ENCODE results near the gene OR6N2.

The OR6N2 gene

GRCh38 chr1:158799689-158800088 is 18.7 kb upstream of the OR6N2 start:
- H3K9ac ChIP-seq (ENCODE audit: low read length), result no peak overlapping the region
- H3K4me1 ChIP-seq (ENCODE audit: low read length), result peaks cover 10% of the 10 kb centered on the region
- H4K20me1 ChIP-seq (ENCODE audit: insufficient read depth, low read length), result no peaks in the 10 kb centered on the region
- no peaks in the 10 kb centered on the region for H3K9me3 ChIP-seq (ENCODE audit: insufficient read depth, low read length)
- H2AFZ ChIP-seq (ENCODE audit: low read depth, low read length), result no peak overlapping the region
- no peak overlapping the region for H3K4me3 ChIP-seq (ENCODE audit: low read length)
- TF ChIP-seq EZH2phosphoT487 (IDR thresholded peaks at IDR 0.05; ENCODE audit: low read depth), result no peak
- no peak for TF ChIP-seq CTCF (IDR thresholded peaks at IDR 0.05; ENCODE audit: low read depth, low read length)
- no peak overlapping the region for H3K27ac ChIP-seq (ENCODE audit: low read length)
- H3K36me3 ChIP-seq (replicated peaks; ENCODE audit: low read depth, low read length), result no peaks in the 10 kb centered on the region
- H3K4me2 ChIP-seq (ENCODE audit: low read length), result no peak overlapping the region
- no peaks in the 10 kb centered on the region for H3K27me3 ChIP-seq (ENCODE audit: low read depth, low read length)
- H3K79me2 ChIP-seq (ENCODE audit: low read length), result no peaks in the 10 kb centered on the region

- no peaks in the 10 kb centered on the region for H3K79me2 ChIP-seq (ENCODE audit: low read length)
- no peaks in the 10 kb centered on the region for H4K20me1 ChIP-seq (ENCODE audit: insufficient read depth, low read length)
- no peak for TF ChIP-seq CTCF (IDR thresholded peaks at IDR 0.05; ENCODE audit: low read depth, low read length)
- TF ChIP-seq EZH2phosphoT487 (IDR thresholded peaks at IDR 0.05; ENCODE audit: low read depth), result no peak
- H3K4me2 ChIP-seq (ENCODE audit: low read length), result no peak overlapping the region
- no peaks in the 10 kb centered on the region for H3K27me3 ChIP-seq (ENCODE audit: low read depth, low read length)
- H3K36me3 ChIP-seq (replicated peaks; ENCODE audit: low read depth, low read length), result no peaks in the 10 kb centered on the region
- no peak overlapping the region for H3K4me3 ChIP-seq (ENCODE audit: low read length)
- H2AFZ ChIP-seq (ENCODE audit: low read depth, low read length), result no peak overlapping the region
- H3K9ac ChIP-seq (ENCODE audit: low read length), result no peak overlapping the region
- peaks cover 10% of the 10 kb centered on the region for H3K4me1 ChIP-seq (ENCODE audit: low read length)
- no peak overlapping the region for H3K27ac ChIP-seq (ENCODE audit: low read length)
- no peaks in the 10 kb centered on the region for H3K9me3 ChIP-seq (ENCODE audit: insufficient read depth, low read length)
Measured at GRCh38 chr1:158798531-158798930, 17.5 kb upstream of the OR6N2 start.

GRCh38 chr1:158794247-158794646 is 13.2 kb upstream of the OR6N2 start:
- no peaks in the 10 kb centered on the region for H3K36me3 ChIP-seq (replicated peaks; ENCODE audit: low read depth, low read length)
- H3K4me1 ChIP-seq (ENCODE audit: low read length), result no peaks in the 10 kb centered on the region
- no peak overlapping the region for H3K4me2 ChIP-seq (ENCODE audit: low read length)
- no peak overlapping the region for H3K27ac ChIP-seq (ENCODE audit: low read length)
- TF ChIP-seq CTCF (IDR thresholded peaks at IDR 0.05; ENCODE audit: low read depth, low read length) (no peak), EZH2phosphoT487 (IDR thresholded peaks at IDR 0.05; ENCODE audit: low read depth) (no peak)
- H3K27me3 ChIP-seq (ENCODE audit: low read depth, low read length), result no peaks in the 10 kb centered on the region
- no peaks in the 10 kb centered on the region for H4K20me1 ChIP-seq (ENCODE audit: insufficient read depth, low read length)
- H3K9me3 ChIP-seq (ENCODE audit: insufficient read depth, low read length), result no peaks in the 10 kb centered on the region
- H3K79me2 ChIP-seq (ENCODE audit: low read length), result no peaks in the 10 kb centered on the region
- H3K4me3 ChIP-seq (ENCODE audit: low read length), result no peak overlapping the region
- no peak overlapping the region for H2AFZ ChIP-seq (ENCODE audit: low read depth, low read length)
- no peak overlapping the region for H3K9ac ChIP-seq (ENCODE audit: low read length)

- no peak overlapping the region for H2AFZ ChIP-seq (ENCODE audit: low read depth, low read length)
- H3K27ac ChIP-seq (ENCODE audit: low read length), result no peak overlapping the region
- H4K20me1 ChIP-seq (ENCODE audit: insufficient read depth, low read length), result no peaks in the 10 kb centered on the region
- no peaks in the 10 kb centered on the region for H3K36me3 ChIP-seq (replicated peaks; ENCODE audit: low read depth, low read length)
- no peak overlapping the region for H3K9ac ChIP-seq (ENCODE audit: low read length)
- H3K4me2 ChIP-seq (ENCODE audit: low read length), result no peak overlapping the region
- no peak overlapping the region for H3K4me3 ChIP-seq (ENCODE audit: low read length)
- no peak for TF ChIP-seq EZH2phosphoT487 (IDR thresholded peaks at IDR 0.05; ENCODE audit: low read depth)
- peak; percentile 63 for TF ChIP-seq CTCF (IDR thresholded peaks at IDR 0.05; ENCODE audit: low read depth, low read length)
- H3K27me3 ChIP-seq (ENCODE audit: low read depth, low read length), result no peaks in the 10 kb centered on the region
- H3K4me1 ChIP-seq (ENCODE audit: low read length), result no peaks in the 10 kb centered on the region
- no peaks in the 10 kb centered on the region for H3K79me2 ChIP-seq (ENCODE audit: low read length)
- no peaks in the 10 kb centered on the region for H3K9me3 ChIP-seq (ENCODE audit: insufficient read depth, low read length)
Measured at GRCh38 chr1:158793604-158794003, 12.6 kb upstream of the OR6N2 start.

All from OCI-LY3 (cell line).